Measurements from ENCODE around the gene KLF8.

DNA sequence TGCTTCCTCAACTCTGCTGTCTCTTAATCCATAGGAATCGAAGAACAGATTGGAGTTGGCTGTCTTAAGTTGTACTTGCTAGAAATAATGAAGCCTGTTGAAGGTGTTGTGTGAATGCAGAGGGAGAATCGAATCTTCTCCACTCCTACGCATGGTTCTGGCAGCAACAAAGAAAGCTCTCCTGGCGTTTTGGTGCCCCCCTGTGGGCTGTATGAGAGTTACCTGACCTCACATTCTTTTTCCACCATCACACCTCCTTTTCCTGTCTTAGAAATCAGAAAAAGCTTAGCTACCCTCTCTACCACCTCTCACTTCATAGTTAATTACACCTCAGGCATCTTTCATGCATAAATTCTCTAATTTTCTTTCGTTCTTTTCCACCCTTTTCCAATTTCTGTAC lies 16.3 kb downstream of the KLF8 start:
- peak in 2 of 3 experiments; percentile 24 to 46 for TF ChIP-seq CTCF (IDR thresholded peaks at IDR 0.05)
- no peak for TF ChIP-seq POLR2AphosphoS5 (IDR thresholded peaks at IDR 0.05; ENCODE audit: insufficient read depth in 1 of 2, low read depth in 1 of 2)
- TF ChIP-seq POLR2A (IDR thresholded peaks at IDR 0.05), result no peak
